GM12864 (cell line): ENCODE data around the gene DIAPH3.
"Not testable (repeated sequence)": the region's sequence is repeated elsewhere in the genome, so short reads cannot be mapped to it uniquely, and the experiment has no call there.

Experiments used
- DNase-seq: peaks from one replicate; pipeline ENCODE4 v3.0.0-alpha.2; 2011; ENCODE audit warnings: low read depth
- H3K4me3 ChIP-seq: 2 replicates; pipeline ENCODE4 v1.5.1; 2011; ENCODE audit warnings: mild to moderate bottlenecking, low read depth, low read length, control low read depth
- TF ChIP-seq, protein P1 (sequence below): IDR thresholded peaks from 2 replicates; pipeline ENCODE4 v1.5.1; 2011; ENCODE audit warnings: low read depth, mild to moderate bottlenecking, moderate library complexity, low read length, control low read depth, inconsistent platforms; ENCODE audit errors: missing control alignments

Gene DIAPH3, protein sequence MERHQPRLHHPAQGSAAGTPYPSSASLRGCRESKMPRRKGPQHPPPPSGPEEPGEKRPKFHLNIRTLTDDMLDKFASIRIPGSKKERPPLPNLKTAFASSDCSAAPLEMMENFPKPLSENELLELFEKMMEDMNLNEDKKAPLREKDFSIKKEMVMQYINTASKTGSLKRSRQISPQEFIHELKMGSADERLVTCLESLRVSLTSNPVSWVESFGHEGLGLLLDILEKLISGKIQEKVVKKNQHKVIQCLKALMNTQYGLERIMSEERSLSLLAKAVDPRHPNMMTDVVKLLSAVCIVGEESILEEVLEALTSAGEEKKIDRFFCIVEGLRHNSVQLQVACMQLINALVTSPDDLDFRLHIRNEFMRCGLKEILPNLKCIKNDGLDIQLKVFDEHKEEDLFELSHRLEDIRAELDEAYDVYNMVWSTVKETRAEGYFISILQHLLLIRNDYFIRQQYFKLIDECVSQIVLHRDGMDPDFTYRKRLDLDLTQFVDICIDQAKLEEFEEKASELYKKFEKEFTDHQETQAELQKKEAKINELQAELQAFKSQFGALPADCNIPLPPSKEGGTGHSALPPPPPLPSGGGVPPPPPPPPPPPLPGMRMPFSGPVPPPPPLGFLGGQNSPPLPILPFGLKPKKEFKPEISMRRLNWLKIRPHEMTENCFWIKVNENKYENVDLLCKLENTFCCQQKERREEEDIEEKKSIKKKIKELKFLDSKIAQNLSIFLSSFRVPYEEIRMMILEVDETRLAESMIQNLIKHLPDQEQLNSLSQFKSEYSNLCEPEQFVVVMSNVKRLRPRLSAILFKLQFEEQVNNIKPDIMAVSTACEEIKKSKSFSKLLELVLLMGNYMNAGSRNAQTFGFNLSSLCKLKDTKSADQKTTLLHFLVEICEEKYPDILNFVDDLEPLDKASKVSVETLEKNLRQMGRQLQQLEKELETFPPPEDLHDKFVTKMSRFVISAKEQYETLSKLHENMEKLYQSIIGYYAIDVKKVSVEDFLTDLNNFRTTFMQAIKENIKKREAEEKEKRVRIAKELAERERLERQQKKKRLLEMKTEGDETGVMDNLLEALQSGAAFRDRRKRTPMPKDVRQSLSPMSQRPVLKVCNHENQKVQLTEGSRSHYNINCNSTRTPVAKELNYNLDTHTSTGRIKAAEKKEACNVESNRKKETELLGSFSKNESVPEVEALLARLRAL

DNA sequence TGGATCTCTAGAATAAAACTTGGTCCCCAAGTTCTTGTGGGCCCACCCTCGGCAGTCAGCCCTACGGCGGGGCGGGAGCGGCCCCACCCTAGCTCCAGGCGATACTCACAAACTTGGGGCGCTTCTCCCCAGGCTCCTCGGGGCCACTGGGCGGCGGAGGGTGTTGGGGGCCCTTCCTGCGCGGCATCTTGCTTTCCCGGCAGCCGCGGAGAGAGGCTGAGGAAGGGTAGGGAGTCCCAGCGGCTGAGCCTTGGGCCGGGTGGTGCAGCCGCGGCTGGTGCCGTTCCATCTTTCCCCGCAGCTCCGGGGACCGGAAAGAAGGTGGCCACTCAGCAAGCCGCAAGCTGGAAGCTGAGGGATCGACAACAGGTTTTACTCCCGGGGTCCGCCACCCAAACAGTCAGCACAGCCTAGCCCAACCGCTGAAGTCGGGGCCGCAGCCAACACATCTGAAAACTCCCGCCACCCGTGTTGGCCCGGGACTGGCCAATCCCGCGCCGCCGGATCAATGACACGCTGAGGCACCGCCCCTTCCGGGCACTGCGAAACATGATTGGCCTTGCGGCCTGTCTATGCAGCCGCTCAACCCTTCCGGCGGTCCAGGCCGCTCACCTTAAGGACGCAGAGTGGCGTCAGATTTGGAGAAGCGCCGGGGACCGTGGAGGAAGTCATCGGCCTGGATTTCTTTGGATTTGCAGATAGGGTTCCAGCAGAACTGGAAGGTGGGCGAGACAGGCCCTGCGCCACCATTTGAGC lies at the start of gene DIAPH3:
DIAPH3 (minus strand) TSS at position 451 of the 756 bp plus-strand sequence; CDS start at position 289, 162 bp downstream.
- TF ChIP-seq, protein P1, sequence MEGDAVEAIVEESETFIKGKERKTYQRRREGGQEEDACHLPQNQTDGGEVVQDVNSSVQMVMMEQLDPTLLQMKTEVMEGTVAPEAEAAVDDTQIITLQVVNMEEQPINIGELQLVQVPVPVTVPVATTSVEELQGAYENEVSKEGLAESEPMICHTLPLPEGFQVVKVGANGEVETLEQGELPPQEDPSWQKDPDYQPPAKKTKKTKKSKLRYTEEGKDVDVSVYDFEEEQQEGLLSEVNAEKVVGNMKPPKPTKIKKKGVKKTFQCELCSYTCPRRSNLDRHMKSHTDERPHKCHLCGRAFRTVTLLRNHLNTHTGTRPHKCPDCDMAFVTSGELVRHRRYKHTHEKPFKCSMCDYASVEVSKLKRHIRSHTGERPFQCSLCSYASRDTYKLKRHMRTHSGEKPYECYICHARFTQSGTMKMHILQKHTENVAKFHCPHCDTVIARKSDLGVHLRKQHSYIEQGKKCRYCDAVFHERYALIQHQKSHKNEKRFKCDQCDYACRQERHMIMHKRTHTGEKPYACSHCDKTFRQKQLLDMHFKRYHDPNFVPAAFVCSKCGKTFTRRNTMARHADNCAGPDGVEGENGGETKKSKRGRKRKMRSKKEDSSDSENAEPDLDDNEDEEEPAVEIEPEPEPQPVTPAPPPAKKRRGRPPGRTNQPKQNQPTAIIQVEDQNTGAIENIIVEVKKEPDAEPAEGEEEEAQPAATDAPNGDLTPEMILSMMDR: no peak
- peak within 1 kb of the TSS; percentile 71 for H3K4me3 ChIP-seq
- DNase-seq: peak; percentile 87

DNA sequence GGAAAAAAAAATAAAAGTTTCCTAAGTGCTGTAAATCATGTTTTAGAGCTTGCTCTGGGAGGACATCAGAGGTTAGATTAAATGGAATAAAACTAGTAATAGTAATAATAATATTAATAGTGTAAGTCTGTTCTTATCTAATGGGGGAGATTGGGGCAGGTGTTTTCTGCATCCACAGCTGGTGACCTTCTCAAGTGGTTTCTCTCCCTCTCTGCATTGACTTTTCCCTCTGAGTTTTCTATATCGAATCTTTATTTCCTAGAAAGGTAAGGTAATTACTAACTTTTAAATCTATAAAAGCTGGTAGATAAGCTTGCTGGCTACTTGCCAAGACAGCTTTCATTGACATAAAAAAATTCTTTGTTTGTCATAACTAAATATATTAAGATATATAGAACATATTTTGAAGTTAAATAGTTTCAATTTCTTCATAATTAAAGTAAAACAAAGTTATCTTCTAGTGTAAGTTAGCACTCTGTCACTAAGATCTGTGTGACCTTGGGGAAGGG lies 49.6 kb upstream of the DIAPH3 start:
- H3K4me3 ChIP-seq: no peak overlapping the region
- TF ChIP-seq, protein P1: no peak
- DNase-seq: no peak

DNA sequence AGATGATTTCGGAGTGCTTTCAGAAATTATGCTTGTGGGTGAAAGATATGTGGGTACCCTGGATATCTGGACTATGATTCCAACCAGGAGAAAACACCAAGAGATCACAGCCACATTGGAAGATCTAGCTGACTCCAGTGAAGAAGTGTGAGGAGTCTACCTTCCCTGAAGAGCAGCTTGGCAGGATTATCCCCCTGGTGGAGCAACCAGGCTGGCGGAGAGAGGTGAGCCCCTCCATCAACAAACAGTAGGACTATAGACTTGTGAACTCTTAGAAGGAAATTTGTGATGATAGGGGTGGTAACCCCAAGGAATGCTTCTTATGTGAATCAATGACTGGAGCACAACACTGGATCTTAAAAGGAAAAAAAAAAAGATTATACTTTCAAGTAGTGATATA lies 47.8 kb upstream of the DIAPH3 start:
- H3K4me3 ChIP-seq: no peak overlapping the region
- TF ChIP-seq, protein P1: no peak
- no peak for DNase-seq

DNA sequence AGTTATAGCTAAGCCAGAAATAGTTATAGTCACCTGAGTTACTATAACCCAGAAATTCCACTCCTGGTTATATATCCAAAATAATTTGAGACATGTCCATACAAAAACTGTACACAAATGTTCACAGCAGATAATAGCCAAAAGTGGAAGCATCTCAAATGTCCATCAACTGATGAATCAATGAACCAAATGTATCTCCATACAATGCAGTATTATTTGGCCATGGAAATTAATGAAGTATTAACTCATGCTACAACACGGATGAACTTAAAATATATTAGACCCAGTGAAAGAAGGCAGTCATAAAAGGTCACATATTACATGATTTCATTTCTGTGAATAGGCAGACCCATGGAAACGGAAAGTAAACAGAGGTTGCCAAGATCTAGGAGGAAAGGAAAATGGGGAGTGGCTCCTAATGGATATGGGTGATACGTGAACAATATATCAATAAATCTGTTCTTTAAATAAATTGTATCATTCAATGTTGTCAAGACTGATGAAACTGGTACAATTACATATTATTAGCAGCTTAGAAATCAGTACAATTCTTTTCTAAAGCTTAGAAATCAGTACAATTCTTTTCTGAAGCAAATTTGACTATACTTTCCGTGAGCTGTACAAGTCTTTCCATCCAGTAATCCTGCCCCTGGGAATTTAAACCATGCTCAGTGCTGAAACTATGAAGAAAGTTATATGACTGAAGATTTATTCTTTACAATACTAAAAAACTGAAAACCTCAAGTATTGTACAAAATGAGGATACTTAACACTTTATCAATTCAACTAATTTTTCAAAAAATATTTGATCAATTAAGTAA lies 47.0 kb upstream of the DIAPH3 start:
- TF ChIP-seq, protein P1: no peak
- DNase-seq: no peak
- H3K4me3 ChIP-seq: no peak overlapping the region

DNA sequence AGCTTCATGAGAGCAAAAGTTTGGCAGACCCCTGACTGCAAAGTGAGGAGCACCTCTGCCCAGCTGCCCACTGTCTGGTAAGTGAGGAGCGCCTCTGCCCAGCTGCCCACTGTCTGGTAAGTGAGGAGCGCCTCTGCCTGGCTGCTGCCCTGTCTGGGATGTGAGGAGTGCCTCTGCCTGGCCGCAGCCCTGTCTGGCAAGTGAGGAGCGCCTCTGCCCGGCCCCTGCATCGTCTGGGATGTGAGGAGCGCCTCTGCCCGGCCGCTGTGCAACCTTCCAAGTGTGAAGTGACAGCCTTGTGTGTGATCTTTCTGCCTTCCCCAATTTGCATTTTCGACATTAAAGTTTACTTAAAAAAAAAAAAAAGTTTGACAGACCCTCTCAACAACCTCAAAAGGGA lies 41.8 kb upstream of the DIAPH3 start:
- H3K4me3 ChIP-seq, DNase-seq: not testable (repeated sequence)

DNA sequence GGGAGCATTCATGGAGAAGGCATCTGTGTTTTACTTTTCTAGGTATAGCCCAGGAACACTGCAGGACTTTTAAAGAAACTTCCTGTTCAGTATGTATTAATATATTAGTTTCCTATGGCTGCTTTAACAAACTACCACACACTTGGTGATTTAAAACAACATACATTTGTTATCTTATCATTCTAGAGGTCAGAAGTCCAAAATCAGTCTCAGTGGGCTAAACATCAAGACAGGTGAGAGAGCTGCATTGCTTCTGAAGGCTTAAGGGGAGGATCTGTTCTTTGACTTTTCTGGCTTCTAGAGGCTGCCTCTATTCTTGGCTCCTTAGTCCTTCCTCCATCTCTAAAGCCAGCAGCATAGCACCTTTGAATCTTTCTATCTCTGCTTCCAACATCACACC lies 37.6 kb upstream of the DIAPH3 start:
- DNase-seq: no peak
- H3K4me3 ChIP-seq: no peak overlapping the region
- TF ChIP-seq, protein P1: no peak

DNA sequence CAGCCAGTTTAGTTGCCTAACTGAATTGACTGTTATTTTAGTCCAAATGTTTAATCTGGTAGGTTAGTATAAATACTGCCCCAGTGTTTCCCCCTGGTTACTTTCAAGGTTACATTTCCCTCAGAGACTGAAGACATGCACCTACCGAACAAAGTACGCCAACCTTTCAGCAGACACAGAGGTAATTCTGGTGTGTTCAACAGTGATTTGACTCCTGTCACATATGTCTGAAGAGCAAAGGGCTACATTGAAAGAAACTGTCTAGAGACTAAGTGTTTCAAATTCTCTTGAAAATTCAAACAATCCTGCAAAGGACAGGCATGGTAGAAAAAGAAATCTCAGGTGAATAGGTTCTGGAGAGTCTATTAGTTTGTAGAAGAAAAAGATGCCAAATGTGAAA lies 32.2 kb upstream of the DIAPH3 start:
- DNase-seq: not testable (repeated sequence)

More for the DNA sequence above, 32.2 kb upstream of the DIAPH3 start:
- H3K4me3 ChIP-seq: not testable (repeated sequence)
